Osteocyte (in vitro differentiated cells): Measurements from ENCODE around the gene KLKB1. TPM values are rescaled to one million over a fixed set of nuclear protein-coding genes. Genes with fewer than 3 reads are reported as not detected.

Source experiments
- DNase-seq: peaks from one replicate; pipeline ENCODE4 v3.0.0; 2021; ENCODE audit warnings: mixed read lengths; ENCODE audit not compliant: unreplicated experiment; ENCODE audit errors: extremely low spot score
- H3K27ac Mint-ChIP-seq: one replicate; pipeline ENCODE4 v1.8.0; 2021; ENCODE audit warnings: mild to moderate bottlenecking, mixed read lengths; ENCODE audit not compliant: unreplicated experiment
- H3K27me3 Mint-ChIP-seq: one replicate; pipeline ENCODE4 v1.8.0; 2021; ENCODE audit warnings: mixed read lengths; ENCODE audit not compliant: unreplicated experiment
- H3K36me3 Mint-ChIP-seq: one replicate; pipeline ENCODE4 v1.8.0; 2021; ENCODE audit warnings: mixed read lengths; ENCODE audit not compliant: unreplicated experiment
- H3K4me1 Mint-ChIP-seq: one replicate; pipeline ENCODE4 v1.8.0; 2021; ENCODE audit warnings: mixed read lengths; ENCODE audit not compliant: unreplicated experiment
- H3K4me3 Mint-ChIP-seq: one replicate; pipeline ENCODE4 v1.8.0; 2021; ENCODE audit warnings: mild to moderate bottlenecking, moderate library complexity, mixed read lengths; ENCODE audit not compliant: unreplicated experiment
- H3K9me3 Mint-ChIP-seq: one replicate; pipeline ENCODE4 v1.8.0; 2021; ENCODE audit warnings: mixed read lengths; ENCODE audit not compliant: unreplicated experiment
- total RNA-seq: library from RNA; stranded (reverse); gene quantifications from 2 replicates; pipeline ENCODE4 v1.2.1, GENCODE V29; 2021
- TF ChIP-seq, protein P1 (sequence below): fragments of 200-600 bp; sonication (generic); IDR thresholded peaks from 2 replicates; pipeline ENCODE4 v1.5.0; 2021; ENCODE audit warnings: antibody characterized with exemption, mild to moderate bottlenecking, moderate library complexity

Gene KLKB1
- total RNA-seq, 1 donor from 2014 or later, result 0.43 TPM

DNA sequence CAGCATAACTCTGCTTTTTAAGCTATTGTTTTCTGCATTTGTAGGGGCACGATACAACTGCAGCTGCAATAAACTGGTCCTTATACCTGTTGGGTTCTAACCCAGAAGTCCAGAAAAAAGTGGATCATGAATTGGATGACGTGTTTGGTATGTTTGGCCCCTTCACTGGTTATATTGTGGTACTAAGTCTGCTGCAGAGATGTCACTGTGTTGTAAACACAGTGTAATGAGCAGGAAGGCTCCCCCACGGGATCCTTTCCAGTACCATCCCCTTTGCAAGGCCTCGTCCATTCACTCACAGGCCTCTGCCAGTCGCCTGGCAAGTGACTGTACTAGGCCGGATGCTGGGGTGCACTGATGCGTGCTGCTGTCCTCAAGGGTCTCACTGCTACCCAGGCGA is 22.2 kb upstream of the KLKB1 start:
- Mint-ChIP-seq H3K9me3 (peaks cover 13% of the 10 kb centered on the region), H3K27me3 (no peaks in the 10 kb centered on the region), H3K4me3 (no peak overlapping the region), H3K27ac (no peak overlapping the region), H3K4me1 (no peaks in the 10 kb centered on the region), H3K36me3 (peaks cover 8% of the 10 kb centered on the region)
- DNase-seq, result no peak
- TF ChIP-seq, protein P1, sequence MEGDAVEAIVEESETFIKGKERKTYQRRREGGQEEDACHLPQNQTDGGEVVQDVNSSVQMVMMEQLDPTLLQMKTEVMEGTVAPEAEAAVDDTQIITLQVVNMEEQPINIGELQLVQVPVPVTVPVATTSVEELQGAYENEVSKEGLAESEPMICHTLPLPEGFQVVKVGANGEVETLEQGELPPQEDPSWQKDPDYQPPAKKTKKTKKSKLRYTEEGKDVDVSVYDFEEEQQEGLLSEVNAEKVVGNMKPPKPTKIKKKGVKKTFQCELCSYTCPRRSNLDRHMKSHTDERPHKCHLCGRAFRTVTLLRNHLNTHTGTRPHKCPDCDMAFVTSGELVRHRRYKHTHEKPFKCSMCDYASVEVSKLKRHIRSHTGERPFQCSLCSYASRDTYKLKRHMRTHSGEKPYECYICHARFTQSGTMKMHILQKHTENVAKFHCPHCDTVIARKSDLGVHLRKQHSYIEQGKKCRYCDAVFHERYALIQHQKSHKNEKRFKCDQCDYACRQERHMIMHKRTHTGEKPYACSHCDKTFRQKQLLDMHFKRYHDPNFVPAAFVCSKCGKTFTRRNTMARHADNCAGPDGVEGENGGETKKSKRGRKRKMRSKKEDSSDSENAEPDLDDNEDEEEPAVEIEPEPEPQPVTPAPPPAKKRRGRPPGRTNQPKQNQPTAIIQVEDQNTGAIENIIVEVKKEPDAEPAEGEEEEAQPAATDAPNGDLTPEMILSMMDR, result no peak

DNA sequence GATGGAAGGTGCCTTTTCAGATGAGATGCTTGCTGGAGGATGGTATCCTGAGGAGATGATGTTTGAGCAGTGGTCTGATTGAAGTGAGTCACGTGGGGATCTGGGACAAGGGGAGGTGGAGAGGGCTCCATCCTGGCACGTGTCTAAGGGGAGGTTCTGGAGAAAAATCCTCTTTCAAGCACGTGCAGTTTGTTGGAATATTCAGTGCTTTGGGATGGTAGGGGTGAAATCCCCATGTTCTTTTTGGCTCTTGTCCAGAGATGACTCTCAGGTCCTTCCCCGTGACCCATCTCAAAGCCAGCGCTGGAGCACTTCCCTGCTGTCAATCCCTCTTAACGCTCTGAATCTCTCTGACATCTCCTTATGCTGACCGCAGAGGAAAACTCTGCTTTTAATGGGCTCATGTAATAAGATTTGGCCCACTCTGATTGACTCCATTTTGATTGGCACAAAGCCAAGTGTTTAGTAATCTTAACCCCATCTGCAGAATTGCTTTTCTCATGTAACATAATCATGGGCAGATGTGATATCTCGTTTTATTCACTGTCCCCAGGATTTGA is 10.8 kb upstream of the KLKB1 start:
- TF ChIP-seq, protein P1, result no peak
- Mint-ChIP-seq H3K36me3 (no peaks in the 10 kb centered on the region), H3K4me3 (no peak overlapping the region), H3K4me1 (peaks cover 3% of the 10 kb centered on the region), H3K27me3 (peaks cover 40% of the 10 kb centered on the region), H3K27ac (no peak overlapping the region), H3K9me3 (no peaks in the 10 kb centered on the region)
- no peak for DNase-seq

DNA sequence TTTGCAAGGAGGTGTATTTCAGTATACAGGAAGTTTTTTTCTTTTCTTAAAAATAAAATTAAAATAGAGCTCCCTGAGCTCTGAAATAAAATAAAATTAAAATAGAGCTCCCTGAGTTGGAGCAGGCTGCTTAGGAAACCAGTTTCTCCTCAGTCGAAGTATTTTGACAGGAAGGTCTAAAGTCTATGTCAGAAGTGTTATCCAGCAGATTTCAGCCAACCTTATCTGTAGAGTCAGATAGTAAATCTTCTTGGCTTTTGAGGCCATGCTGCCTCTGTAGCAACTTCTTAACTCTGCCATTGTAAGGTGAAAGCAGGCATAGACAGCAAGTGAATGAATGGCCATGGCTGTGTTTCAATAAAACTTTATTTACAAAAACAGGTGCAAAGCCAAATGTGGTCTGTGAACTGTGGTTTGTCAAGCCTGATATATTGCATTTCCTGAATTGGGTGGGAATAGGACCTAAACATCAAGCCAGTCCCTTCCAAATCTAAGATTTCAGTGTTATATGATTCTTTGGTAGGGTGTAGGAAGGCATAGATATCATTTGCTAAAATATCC is 9.5 kb upstream of the KLKB1 start:
- H3K36me3 Mint-ChIP-seq, result no peaks in the 10 kb centered on the region
- peaks cover 50% of the 10 kb centered on the region for H3K27me3 Mint-ChIP-seq
- H3K4me1 Mint-ChIP-seq, result peaks cover 3% of the 10 kb centered on the region
- DNase-seq, result no peak
- H3K9me3 Mint-ChIP-seq, result peaks cover 8% of the 10 kb centered on the region
- H3K27ac Mint-ChIP-seq, result no peak overlapping the region
- H3K4me3 Mint-ChIP-seq, result no peak overlapping the region
- TF ChIP-seq, protein P1, result no peak

DNA sequence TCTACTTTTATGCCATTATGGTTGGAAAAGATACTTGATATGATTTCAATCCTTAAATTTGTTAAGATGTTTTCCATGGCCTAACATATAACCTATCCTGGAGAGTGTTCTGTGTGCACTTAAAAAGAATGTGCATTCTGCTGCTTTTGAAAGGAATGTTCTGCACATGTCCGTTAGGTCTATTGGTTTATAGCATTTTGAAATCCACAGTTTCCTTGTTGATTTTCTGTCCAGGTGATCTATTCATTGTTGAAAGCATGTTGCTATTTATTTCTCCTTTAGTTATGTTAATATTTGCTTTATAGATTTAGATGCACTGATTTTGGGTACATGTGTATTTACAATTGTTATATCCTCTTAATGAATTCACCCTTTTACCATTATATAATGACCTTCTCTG is 5.7 kb upstream of the KLKB1 start:
- no peak for DNase-seq
- no peak overlapping the region for H3K4me3 Mint-ChIP-seq
- no peaks in the 10 kb centered on the region for H3K36me3 Mint-ChIP-seq
- H3K27ac Mint-ChIP-seq, result no peak overlapping the region
- TF ChIP-seq, protein P1, result no peak
- peaks cover 22% of the 10 kb centered on the region for H3K9me3 Mint-ChIP-seq
- H3K4me1 Mint-ChIP-seq, result peaks cover 3% of the 10 kb centered on the region
- H3K27me3 Mint-ChIP-seq, result peaks cover 30% of the 10 kb centered on the region

DNA sequence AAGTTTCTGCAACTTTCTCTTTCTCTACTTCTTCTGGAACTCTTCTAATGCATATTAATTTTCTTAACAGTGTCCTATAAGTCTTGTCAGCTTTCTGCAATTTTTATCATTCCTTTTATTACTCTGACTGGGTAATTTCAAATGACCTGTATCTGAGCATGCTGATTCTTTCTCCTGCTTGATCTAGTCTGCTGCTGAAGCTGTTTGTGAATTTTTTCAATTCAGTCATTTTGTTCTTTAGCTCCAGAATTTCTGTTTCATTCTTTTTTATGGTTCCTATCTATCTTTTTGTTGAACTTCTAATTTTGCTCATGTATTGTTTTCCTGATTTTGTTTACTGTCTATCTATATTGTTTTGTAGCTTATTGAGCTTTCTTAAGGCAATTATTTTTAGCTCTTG is 1.5 kb upstream of the KLKB1 start:
- DNase-seq, result no peak
- peaks cover 17% of the 10 kb centered on the region for H3K27me3 Mint-ChIP-seq
- no peak overlapping the region for H3K27ac Mint-ChIP-seq
- H3K36me3 Mint-ChIP-seq, result peaks cover 3% of the 10 kb centered on the region
- no peak overlapping the region for H3K4me3 Mint-ChIP-seq
- H3K9me3 Mint-ChIP-seq, result peaks cover 22% of the 10 kb centered on the region
- TF ChIP-seq, protein P1, result no peak
- H3K4me1 Mint-ChIP-seq, result peaks cover 17% of the 10 kb centered on the region
